GM21360 (cell line): ENCODE results near the gene CBFA2T3.
"Not testable (repeated sequence)": the region's sequence is repeated elsewhere in the genome, so short reads cannot be mapped to it uniquely, and the experiment has no call there.

ENCODE experiments used
- ATAC-seq: cut with Tn5 transposase; IDR thresholded peaks from one replicate; pipeline ENCODE4 v1.9.1; 2021; ENCODE audit warnings: mild to moderate bottlenecking, moderate library complexity; ENCODE audit not compliant: unreplicated experiment

The CBFA2T3 gene

DNA sequence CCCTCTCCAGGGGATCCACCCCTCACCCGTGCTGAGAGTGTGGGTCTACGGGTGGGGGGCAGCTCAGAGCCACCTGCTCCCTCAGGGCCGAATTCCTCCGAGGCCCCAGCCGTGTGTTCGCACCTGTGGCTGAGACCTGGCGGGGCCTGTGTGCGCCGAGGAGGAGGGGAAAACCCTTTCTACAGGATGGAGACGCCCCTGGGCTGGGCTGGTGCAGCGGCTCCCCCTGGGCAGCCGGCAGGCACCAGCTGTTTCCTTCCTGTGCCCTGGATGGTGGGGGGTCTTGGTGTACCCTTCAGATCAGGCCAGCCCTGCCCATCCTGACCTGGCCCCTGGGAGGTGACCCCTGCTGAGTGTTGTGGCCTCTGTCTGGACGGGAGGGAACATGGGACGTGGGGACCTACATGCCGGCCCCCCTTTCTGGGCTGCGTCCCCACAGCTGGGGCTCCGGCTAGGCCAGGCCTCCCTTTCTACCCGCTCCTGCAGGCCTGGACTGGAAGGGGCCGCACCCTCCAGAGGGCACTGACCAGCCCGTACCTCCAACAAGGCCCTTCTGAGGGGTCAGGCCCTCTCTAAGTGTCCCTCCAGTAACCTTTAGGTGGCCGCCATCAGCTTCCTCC, 82.2 kb downstream of the CBFA2T3 start:
- no peak for ATAC-seq

DNA sequence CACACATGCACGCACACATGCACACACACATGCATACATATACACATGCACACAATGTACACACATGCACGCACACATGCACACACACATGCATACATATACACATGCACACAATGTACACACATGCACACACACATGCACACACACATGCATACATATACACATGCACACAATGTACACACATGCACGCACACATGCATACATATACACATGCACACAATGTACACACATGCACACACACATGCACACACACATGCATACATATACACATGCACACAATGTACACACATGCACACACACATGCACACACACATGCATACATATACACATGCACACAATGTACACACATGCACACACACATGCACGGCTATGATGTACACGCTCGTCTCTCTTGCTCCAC, 82.7 kb downstream of the CBFA2T3 start:
- not testable (repeated sequence) for ATAC-seq

DNA sequence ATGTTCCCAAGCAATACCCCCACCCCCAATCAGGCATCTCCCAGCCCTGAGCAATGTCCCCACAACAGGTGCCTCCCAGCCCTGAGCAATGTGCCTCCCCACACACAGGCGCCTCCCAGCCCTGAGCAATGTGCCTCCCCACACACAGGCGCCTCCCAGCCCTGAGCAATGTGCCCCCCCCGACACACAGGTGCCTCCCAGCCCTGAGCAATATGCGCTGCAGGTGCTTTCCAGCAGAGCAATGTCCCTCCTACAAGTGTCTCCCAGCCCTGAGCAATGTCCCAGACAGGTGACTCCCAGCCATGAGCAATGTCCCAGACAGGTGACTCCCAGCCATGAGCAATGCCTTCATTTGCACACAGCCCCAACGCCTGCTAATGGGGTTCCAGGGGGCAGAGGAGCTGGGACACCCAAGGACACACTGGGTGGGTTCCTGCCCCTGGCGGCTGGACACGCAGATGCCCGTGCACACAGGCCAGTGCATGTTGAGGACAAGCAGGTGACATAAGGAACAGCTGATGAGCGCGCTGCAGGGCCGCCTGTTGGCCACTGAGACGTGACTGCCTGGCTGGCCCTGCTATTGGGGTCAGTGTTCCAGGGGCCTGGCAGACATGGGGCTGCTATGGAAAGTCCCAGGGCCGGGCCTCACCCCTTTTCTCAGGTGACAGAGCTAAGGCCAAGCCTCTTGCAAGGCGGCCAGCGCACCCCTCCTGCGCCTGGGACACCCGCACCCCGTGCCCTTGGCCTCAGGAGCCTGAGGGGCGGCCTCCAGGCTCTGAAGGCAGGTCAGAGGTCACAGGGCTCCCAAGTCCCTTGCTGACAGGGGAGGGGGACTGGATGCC, 83.7 kb downstream of the CBFA2T3 start:
- no peak for ATAC-seq

DNA sequence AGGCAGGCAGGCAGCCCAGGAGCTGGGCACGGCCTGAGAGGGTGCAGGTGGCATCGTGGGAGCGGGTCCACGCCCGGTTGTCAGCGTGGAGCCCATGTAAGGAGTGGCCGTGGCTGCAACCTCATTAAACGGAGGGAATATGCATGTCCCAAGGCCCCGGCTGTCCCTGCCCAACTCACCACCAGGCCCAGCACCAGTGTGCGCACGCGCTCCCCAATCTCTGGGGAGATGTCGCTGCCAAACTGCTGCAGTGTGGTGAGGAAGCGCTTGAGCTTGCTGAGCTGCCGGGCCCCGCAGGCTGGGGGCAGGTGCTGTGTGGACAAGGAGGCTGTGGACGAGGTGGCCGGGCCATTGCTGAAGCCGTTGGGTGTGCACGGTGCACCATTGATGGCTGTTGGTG, 84.9 kb downstream of the CBFA2T3 start:
- no peak for ATAC-seq

DNA sequence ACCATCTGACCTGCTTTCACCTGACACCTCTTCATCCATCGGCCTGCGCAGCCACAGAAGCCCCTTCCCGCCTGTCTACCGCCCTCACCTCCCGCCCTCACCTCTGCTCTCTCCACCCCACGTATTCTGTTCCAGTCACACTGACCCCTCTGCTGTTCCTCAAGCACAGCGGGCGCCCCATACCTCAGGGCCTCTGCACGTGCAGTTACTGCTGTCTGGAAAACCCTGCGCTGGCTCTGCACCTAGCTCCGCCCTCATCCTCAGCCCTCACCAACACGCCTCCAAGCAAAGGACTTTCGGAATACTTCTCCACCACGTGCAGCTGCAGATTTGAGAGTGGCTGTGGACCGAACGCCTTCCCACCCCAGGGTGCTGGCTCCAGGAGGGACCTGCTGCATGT, 85.9 kb downstream of the CBFA2T3 start:
- no peak for ATAC-seq

DNA sequence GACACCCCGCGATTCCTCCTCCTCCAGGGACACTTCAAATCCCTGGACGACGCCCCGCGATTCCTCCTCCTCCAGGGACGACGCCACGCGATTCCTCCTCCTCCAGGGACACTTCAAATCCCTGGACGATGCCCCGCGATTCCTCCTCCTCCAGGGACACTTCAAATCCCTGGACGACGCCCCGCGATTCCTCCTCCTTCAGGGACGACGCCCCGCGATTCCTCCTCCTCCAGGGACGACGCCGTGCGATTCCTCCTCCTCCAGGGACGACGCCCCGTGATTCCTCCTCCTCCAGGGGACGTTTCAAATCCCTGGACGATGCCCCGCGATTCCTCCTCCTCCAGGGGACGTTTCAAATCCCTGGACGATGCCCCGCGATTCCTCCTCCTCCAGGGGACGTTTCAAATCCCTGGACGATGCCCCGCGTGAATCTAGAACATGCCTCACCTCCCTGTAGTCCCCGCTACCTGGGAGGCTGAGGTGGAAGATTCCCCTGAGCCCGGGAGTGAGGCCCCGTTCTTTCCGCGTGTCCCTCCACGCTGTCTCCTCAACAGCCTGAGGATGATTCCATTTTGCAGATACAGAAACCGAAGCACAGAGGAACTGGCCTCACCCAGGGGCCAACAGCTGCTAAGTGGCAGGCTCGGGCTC, 87.2 kb downstream of the CBFA2T3 start:
- ATAC-seq: not testable (repeated sequence)

DNA sequence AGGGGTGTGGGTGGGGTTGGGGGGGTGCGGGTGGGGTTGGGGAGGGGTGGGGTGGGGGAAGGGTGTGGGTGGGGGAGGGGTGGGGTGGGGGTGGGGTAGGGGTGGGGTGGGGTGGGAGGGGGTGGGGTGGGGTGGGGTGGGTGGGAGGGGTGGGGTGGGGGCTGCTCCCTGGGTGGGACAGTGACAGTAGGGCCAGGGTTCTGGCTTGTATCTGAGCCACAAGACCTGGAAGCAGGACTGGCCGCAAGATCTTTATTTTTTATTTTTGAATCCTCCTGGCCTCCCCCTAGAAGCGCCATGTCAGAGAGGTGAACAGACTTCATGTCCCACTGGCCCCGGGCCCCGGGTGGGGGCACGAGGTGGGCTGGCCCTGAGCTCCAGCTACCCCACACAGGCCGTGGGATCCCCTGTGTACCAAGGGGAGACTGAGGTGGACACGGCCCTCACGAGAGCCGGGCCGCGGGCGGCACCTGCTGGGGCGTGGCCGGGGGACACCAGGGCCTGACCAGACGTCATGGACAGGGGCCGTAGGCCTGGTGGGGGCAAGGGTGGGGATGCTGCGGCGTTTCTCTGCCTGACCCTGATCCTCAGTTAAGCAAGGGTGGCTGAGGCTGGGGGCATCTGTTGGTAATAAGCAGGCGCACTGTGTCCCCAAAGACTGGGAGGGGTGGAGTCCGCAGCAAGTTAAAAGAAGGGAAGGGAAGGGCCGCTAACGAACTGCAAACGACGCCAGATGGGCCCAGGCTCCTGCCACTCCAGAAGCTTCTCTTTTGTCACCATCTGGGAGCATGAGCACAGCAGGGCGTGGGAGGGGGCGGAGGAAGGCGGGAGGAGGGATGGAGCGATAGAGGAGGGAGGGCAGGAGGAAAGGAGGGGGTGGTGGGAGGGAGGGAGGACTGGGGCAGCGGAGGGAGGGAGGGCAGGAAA, 88.3 kb downstream of the CBFA2T3 start:
- ATAC-seq: no peak

DNA sequence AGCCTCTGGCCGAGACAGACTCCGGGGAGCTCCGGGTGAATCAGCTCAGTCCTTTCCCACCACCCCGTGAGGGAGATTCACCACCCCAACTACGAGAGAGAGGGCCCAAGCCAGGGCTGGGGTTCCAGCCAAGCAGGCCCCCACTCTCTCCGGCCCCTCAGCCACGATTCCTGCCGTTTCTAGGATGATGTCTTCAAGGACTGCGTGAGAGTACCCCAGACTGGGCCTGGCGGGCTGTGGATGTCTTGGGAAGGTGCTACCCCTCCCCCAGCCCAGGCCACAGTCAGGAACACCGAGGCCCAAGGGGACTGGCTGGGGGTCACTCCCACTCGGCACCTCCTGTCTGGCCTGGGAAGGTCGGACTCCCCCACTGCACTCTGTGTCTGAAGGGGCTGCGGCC, 89.0 kb downstream of the CBFA2T3 start:
- ATAC-seq: no peak

DNA sequence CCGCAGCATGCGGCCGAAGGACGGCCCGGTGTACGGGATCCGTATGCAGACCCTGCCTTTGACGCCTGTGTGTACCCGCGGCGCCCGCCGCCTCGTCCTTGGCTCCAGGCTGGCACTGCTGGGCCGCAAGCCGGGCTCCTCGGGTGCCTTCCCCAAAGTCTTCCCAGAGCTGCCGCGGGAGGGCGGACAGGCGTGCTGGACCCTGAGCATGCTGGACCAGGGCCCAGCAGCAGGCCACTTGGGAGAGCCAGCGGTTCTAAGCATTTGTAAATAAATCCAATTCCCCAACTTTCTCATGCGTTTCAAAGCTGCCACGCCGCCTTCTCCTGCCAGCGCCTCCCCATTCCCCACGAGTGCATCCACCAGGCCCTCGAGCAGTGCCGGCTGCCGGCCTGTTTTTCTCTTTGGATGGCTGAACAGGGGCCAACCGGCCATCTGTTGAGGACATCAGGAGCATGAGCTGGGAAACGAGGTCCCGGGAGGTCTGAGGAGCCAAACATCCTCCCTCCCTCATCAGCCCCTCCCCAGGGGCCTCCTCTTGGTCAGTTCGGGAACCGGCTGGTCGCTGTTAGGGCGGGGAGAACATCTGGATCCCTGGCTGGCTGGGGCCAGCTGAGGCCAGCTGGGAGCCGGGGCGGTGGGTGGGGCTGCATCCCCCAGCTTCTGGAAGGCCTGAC, 90.0 kb downstream of the CBFA2T3 start:
- ATAC-seq: no peak

DNA sequence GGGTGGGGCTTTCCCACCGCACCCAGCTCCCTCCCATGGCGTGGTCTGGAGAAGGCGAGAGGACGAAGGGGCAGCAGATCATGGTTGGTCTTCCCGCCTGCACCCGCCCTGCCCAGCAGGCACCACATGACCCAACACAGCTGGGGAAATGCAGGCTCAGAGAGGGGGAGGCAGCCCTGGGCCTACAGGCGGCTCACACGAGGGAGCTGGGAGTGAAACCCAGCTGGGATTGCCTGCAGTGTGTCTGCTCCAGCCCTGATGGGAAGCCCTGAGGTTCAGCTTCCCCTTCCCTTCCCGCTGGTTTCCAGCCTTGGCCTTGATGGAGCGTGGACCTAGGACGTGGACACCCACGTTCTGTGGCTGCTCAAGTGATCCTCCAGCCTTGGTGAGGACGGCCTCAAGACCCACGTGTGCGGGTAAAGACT, 90.6 kb downstream of the CBFA2T3 start:
- ATAC-seq: no peak

DNA sequence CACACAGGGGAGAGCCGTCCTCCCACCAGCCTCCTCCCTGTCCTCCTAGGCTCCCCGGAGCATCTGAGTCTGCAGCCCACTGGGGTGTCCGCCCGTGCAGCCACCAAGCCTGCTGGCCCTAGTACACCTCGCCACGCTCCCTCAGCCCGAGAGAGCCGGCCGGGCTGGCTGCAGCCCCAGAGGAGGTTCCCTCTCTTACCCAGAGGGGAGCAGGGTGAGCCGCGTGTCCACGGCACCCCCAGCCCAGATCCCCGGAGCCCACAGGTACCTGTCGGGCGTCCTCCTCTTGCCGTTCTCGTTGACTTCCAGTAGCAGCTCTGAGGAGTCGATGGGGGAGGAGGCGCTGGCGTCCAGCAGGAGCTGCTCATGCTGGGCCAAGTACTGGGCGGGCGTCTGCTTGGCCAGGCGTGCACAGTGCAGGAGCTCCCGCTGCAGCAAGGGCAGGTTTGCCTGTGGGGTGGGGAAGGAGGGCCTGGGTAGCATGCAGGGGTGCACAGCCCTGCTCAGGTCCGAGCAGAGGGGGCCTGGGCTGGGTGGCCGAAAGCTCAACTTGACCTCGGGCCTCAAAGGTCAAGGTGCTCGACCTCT, 91.2 kb downstream of the CBFA2T3 start:
- ATAC-seq: no peak

DNA sequence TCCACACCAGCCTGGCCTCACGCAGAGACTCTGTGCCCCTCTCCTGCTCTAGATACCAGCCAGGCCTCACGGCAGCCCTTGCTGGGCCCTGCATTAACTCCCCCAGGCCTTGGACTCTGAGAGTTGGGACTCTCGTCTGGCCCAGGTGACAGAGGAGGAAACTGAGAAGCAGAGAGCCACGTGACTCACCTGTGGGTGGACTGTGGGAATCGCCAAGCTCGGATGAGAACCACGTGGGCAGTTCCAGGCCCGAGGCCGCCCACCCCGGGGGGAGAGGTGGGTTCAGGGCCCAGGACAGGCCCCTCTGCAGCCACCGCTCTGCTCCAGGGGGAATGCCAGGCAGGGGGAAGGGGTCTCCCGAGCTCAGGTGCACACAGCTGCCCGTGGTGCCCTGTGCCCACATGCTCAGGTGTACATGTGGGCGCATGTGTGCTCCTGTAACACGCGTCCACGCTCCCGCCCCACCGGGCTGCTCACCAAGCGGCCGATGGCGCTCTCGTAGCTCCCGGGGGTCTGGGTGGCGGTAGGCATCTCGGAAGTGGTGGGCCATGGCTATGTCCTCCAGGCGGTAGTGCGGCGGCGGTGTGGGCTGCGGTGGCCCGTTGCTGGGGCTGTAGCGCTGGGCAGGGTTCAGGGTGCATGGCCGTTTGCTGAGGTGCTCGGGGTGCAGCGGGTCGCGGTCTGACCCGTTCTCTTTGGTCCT, 92.3 kb downstream of the CBFA2T3 start:
- no peak for ATAC-seq

DNA sequence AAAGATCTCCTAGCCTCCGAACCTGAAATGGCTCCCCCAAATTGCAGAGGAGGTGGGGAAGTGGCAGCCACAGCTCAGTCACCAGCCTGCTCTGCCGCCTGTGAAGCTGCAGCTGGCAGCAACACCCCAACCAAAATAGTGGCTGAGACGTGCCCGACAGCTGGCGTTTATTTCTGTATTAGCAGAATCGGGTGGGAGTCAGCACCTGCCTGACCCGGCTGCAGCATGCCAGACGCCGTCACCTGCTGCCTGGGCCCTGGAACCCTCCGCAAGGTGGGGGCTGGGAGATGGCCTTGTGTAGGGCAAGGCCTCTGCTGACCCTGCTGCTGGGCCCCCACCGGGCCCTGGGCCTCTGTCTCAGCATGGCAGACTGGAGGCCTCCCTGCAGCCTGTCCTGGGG, 93.1 kb downstream of the CBFA2T3 start:
- ATAC-seq: no peak

DNA sequence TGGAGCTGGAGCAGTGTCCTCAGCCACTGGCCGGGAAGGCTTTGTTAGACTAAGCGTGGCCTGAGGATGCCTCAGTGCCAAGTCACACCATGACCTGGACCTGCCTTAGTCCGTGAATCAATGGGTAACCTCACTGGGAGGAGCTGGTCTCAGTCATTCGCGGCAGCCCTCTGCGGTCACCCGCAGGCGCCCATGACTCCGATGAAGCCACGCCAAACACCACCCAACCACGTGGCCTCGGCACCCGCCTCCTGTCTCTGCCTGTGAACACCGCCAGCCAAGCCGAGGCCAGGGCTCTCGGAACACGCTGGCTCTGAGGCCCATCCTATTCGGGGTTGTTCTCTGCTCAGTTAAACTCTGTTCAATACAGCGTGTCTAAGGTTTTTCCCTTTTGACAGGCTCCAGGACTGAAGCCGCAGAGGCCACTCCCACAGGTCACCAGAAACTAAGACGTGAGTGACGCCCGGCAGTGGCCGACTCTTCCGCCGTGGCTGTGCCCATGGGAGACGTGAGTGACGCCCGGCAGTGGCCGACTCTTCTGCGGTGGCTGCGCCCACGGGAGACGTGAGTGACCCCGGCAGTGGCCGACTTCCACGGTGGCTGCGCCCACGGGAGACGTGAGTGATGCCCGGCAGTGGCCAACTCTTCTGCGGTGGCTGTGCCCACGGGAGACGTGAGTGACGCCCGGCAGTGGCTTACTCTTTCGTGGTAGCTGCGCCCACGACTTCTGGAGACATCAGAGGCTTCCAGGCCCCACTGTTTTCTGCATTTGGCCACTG, 93.7 kb downstream of the CBFA2T3 start:
- no peak for ATAC-seq

DNA sequence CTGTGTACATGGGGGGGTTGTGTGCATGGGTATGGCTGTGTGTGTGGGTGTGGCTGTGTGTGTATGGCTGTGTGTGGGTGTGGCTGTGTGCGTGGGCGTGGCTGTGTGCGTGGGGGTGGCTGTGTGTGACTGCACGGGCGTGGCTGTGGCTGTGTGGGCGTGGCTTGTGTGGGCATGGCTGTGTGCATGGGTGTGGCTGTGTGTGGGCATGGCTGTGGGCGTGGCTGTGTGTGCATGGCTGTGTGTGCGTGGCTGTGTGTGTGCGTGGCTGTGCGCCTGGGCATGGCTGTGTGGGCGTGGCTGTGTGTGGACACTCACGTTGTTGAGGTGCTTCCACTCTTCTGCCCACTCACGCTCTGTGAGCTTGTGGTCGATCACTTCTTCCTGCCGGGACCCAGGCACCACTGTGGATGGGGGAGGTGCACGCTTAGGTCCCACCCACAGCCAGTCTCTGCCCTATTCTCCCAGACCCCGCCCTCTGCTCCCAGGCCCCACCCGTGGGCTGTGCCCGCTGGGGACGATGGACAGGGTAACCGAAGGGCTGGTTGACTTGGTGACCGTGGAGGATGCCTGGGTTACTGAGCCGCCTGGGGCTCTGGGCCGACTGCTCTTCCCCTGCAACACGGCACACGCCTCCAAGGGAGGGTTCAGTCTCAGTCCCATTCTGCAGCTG, 94.5 kb downstream of the CBFA2T3 start:
- ATAC-seq: no peak

DNA sequence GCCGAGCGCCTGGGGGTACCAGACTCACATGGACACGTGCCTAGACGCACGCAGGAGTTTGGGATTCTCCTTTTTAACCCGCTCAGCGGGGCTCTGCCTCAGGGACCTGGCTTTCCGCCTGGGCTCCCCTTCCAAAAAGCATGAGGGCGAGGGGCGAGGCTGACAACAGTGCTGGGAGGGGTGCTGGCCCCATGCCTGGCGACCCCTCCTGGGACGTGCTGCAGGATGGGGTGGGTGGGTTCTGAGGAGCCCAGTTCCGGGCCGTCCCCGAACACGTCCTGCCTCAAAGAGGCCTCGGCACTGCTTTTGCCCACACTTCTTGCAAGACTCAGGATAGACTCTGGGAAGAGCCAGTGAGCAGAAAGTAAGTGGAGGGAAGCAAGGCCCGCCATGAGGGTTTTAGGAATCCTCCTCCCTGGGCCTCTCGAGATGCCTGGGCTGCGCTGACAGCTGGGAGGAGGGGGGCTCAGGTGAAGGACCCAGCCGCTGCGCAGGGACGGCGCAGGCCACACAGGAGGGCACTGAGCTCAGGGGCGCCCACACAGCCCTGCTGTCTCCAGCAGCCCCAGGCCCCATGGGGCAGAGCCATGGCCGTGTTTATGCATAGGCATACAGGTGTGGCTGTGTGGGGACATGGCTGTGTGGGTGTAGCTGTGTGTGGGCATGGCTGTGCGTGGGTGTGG, 95.2 kb downstream of the CBFA2T3 start:
- ATAC-seq: no peak

DNA sequence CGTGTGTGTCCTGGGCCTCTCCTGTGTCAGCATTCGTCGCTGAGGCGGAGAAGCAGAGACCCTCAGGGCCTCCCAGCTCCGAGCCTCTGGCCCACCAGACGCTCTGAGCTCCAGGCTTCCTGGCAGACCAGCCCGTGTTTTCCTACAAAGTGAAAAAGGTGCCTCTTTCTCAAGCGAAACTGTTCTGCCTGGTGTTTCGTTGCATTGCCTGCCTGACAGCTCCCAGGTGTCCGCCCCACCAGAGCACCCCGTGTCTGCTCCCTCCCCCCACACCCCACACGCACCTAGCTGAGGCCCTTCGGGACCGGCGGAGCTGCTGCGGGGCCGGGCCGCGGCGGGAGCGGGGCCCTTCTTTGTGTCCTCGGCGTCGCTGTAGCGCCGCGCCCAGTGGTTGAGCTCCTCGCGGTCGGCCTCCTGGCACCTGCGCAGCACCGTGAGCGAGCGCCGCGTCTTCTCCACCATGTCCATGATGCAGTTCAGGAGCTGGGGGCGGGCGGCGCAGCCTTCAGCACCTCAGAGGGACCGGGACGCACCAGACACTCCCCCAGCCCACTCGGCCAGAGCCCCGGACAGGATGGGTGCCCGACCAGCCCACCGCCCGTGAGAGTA, 95.9 kb downstream of the CBFA2T3 start:
- ATAC-seq: no peak
